Thyroid gland (tissue), 4 donors: ENCODE results near the gene PRRT1B. TPM values are rescaled to one million over a fixed set of nuclear protein-coding genes. Genes with fewer than 3 reads are reported as not detected.

Experiments
- total RNA-seq, 4 donors: library from RNA; depleted of rRNA; stranded (reverse); fragments of >200 nt; gene quantifications; one replicate each; pipeline ENCODE4 v1.2.3, GENCODE V29; 2016

The PRRT1B gene
- total RNA-seq, 4 donors from 2014 or later = not detected

Other genes with a start within 250 kb of the PRRT1B start
- gene PRRC2B, start 151.4 kb upstream of the PRRT1B start, total RNA-seq = 100 to 1,000 TPM in 3 of 4 donors, 10 to 100 TPM in 1; 81.7 to 159 (median 117) TPM
- 10 to 100 TPM; 21.8 to 51.0 (median 33.9) TPM for gene POMT1, start 42.6 kb upstream of the PRRT1B start, total RNA-seq
- 10 to 100 TPM; 39.3 to 57.0 (median 49.3) TPM for gene UCK1, start 14.3 kb upstream of the PRRT1B start, total RNA-seq
- gene RAPGEF1, start 194.6 kb downstream of the PRRT1B start, total RNA-seq = 10 to 100 TPM; 39.6 to 52.5 (median 44.9) TPM